ENCODE results near the gene MDFI. TPM values are rescaled to one million over a fixed set of nuclear protein-coding genes. Genes with fewer than 3 reads are reported as not detected.

Gene MDFI
- polyA plus RNA-seq, 1 donor from 2014 or later: 42.5 TPM

DNA sequence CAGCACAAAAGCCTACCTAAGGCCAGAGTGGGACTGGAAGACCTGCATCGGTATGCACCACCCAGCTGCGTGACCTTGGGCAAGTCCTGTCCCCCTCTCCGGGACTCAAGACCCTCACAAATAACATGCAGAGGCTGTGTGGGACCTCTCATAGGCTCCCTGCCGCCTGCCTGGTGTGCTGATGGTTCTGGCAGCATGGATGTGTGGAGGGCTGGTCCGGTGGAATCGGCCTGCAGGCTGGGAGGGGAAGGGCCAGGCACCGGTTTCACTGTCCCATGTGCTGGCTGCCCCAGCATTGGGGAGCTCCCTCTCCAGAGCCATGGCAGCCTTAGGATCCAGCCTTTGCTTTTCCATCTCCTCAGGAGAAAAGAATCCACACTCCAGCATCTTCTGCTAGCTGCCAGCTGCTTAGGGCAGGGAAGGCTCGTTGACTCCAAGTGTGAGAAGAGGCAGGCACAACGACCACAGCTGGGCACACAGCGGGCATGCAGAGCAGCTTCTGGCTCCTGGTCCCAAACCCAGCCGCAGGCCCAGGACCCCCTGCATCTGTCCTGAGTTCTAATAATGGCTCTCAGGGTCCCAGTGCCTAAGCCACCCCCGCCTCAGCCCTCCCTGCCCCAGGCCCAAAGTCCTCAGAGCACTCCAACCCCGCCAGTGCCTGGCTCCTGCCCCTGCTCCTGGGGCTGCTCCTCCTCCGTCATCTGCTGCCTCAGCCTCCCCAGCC is 64.7 kb downstream of the MDFI start:
- no peak overlapping the region for H3K4me3 ChIP-seq (ENCODE audit: low read length)
- H3K9ac ChIP-seq (ENCODE audit: low read length): no peak overlapping the region

More for the DNA sequence above, 64.7 kb downstream of the MDFI start:
- Histone ChIP-seq H3K9me2 (ENCODE audit: insufficient read depth, low read length) (no peaks in the 10 kb centered on the region), H3K79me2 (replicated peaks; ENCODE audit: insufficient read depth, low read length) (no peaks in the 10 kb centered on the region), H3K9me3 (ENCODE audit: low read length) (no peaks in the 10 kb centered on the region), H3K27ac (ENCODE audit: low read length) (no peak overlapping the region), H4K20me1 (ENCODE audit: insufficient read depth) (no peaks in the 10 kb centered on the region), H3K27me3 (ENCODE audit: insufficient read depth, low read depth, low read length) (no peaks in the 10 kb centered on the region), H3K4me2 (ENCODE audit: low read length) (no peak overlapping the region), H3F3A (ENCODE audit: insufficient read depth, low read length, poor library complexity, severe bottlenecking) (no peaks in the 10 kb centered on the region), H3K36me3 (ENCODE audit: insufficient read depth, low read length) (no peaks in the 10 kb centered on the region), H2AFZ (ENCODE audit: low read depth, low read length) (no peak overlapping the region)
- TF ChIP-seq RAD21 (conservative IDR thresholded peaks at IDR 0.05): no peak
- no peak for TF ChIP-seq TAF1 (IDR thresholded peaks at IDR 0.05; ENCODE audit: low read depth)
- no peak for TF ChIP-seq SMC3 (conservative IDR thresholded peaks at IDR 0.05; ENCODE audit: poor library complexity)

Small RNA genes within 50 kb of the gene (small RNA-seq; reads per million reads assigned to genes)
- 0 to 3.2 (median 3.2) reads per million in 3 experiments for gene MIR4641

Other genes with a start within 250 kb of the MDFI start
- 7.1 and 9.7 TPM in 2 replicates for gene FOXP4, start 92.1 kb upstream of the MDFI start, polyA plus RNA-seq
- 0.24 and 0.46 TPM in 2 replicates for gene TFEB, start 97.1 kb downstream of the MDFI start, polyA plus RNA-seq
- not detected in 2 replicates for gene PGC, start 108.9 kb downstream of the MDFI start, polyA plus RNA-seq
- gene FRS3, start 141.4 kb downstream of the MDFI start, polyA plus RNA-seq: 14.7 and 15.7 TPM in 2 replicates
- 1.3 TPM in 1 of 2 replicates, not detected in the other for gene PRICKLE4, start 142.3 kb downstream of the MDFI start, polyA plus RNA-seq
- gene TOMM6, start 149.2 kb downstream of the MDFI start, polyA plus RNA-seq: 130 and 184 TPM in 2 replicates

Data from neural cell (in vitro differentiated cells).